Cardiac fibroblast (primary cell): ENCODE data around the gene OTUD3.
A peak's percentile ranks its signal among the peaks of the same experiment; 100 is the strongest.

Experiments
- DNase-seq, 2 donors: peaks; one replicate each; pipeline versions ENCODE4 v3.0.0 to v3.0.0-alpha.2; 2010; ENCODE audit warnings: low read depth in 2 of 2
- H3K4me3 ChIP-seq, 2 donors: replicated peaks in 1 of 2; 1 replicate in 1 of 2; 2 replicates in 1 of 2; pipeline ENCODE4 v1.5.1; 2011; ENCODE audit warnings: low read depth in 2 of 2, low read length in 2 of 2, mild to moderate bottlenecking in 2 of 2, moderate library complexity in 1 of 2
- CTCF ChIP-seq: IDR thresholded peaks from one replicate; pipeline ENCODE4 v1.5.1; 2011; ENCODE audit warnings: low read depth, mild to moderate bottlenecking, low read length, inconsistent platforms

OTUD3 gene

GRCh38 chr1:19909971-19910370, 27.8 kb downstream of the OTUD3 start:
- H3K4me3 ChIP-seq, result no peak overlapping the region
- no peak for DNase-seq
- TF ChIP-seq CTCF, result no peak

GRCh38 chr1:19910650-19911049, 28.5 kb downstream of the OTUD3 start:
- DNase-seq, result no peak
- TF ChIP-seq CTCF, result no peak

GRCh38 chr1:19918057-19918456, 35.9 kb downstream of the OTUD3 start:
- TF ChIP-seq CTCF, result peak; percentile 87
- peak; percentile 89 to 90 for DNase-seq
- H3K4me3 ChIP-seq, result no peak overlapping the region

More at GRCh38 chr1:19910650-19911049, 28.5 kb downstream of the OTUD3 start:
- no peak overlapping the region for H3K4me3 ChIP-seq

GRCh38 chr1:19920132-19920710, 38.0 kb downstream of the OTUD3 start:
- no peak overlapping the region for H3K4me3 ChIP-seq
- no peak for TF ChIP-seq CTCF
- no peak for DNase-seq

- TF ChIP-seq CTCF, result no peak
- no peak for DNase-seq
- H3K4me3 ChIP-seq, result no peak overlapping the region
Observed at GRCh38 chr1:19921310-19921709, 39.1 kb downstream of the OTUD3 start.

GRCh38 chr1:19922015-19922688, 40.0 kb downstream of the OTUD3 start:
- TF ChIP-seq CTCF, result no peak
- no peak for DNase-seq
- H3K4me3 ChIP-seq, result no peak overlapping the region
